ENCODE results near the gene CSRP2. TPM values are rescaled to one million over a fixed set of nuclear protein-coding genes. Genes with fewer than 3 reads are reported as not detected.

The CSRP2 gene
- total RNA-seq, 4 donors from 2014 or later: 5.0 to 28.6 (median 18.4) TPM

DNA sequence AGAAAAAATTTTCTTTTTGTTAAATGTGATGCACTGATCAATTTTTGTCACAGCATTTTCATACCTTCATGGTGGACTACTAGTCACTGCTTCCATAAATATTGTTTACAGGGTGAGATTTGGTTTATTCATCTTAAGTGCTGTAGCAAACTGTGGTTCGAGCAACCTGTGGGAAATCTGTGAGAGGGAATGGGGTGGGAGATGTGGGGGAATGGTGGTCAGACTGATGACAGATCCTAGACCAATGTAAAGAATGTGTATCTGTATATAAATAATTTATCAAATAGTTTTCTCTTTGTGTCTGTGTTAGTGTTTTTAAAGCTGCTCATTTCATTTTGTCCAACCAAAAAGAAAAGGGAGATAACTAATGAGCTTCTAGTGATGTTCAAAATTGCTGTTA, 26.7 kb downstream of the CSRP2 start:
- Histone ChIP-seq H3K36me3 (peaks cover 0 to 81% (median 0%) of the 10 kb centered on the region in 3 donors), H3K4me1 (no peaks in the 10 kb centered on the region), H3K27me3 (no peaks in the 10 kb centered on the region), H3K4me3 (no peak overlapping the region), H3K27ac (no peak overlapping the region), H3K9me3 (peaks cover 0 to 13% (median 5%) of the 10 kb centered on the region in 4 donors)
- TF ChIP-seq, protein P1, sequence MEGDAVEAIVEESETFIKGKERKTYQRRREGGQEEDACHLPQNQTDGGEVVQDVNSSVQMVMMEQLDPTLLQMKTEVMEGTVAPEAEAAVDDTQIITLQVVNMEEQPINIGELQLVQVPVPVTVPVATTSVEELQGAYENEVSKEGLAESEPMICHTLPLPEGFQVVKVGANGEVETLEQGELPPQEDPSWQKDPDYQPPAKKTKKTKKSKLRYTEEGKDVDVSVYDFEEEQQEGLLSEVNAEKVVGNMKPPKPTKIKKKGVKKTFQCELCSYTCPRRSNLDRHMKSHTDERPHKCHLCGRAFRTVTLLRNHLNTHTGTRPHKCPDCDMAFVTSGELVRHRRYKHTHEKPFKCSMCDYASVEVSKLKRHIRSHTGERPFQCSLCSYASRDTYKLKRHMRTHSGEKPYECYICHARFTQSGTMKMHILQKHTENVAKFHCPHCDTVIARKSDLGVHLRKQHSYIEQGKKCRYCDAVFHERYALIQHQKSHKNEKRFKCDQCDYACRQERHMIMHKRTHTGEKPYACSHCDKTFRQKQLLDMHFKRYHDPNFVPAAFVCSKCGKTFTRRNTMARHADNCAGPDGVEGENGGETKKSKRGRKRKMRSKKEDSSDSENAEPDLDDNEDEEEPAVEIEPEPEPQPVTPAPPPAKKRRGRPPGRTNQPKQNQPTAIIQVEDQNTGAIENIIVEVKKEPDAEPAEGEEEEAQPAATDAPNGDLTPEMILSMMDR (IDR thresholded peaks at IDR 0.05): no peak
- TF ChIP-seq EP300 (IDR thresholded peaks at IDR 0.05) (no peak), POLR2A (IDR thresholded peaks at IDR 0.05) (no peak)
- WGBS, 2 donors: 85 to 88% methylated on average over 1 of the region's 1 CpG
- DNase-seq (ENCODE audit: low spot score in 2 of 2): no peak

DNA sequence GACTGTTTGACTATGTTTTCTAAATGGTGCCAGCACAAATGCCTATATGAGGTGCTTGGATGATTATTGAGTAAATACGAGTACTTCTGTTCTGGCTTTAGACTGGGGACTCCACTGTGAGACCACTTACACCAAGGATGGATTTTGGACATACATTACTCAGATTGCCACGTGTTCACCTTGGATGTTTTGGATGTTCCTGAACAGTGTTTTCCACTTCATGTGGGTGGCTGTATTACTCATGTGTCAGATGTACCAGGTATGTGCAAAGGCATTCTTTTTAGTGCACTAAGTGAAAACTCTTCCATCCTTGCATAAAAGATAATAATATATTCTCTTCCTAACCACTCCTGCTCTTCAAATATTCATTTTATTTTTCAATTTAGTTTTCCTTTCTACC, 30.7 kb downstream of the CSRP2 start:
- no peaks in the 10 kb centered on the region for H3K9me3 ChIP-seq
- TF ChIP-seq POLR2A (IDR thresholded peaks at IDR 0.05): no peak
- TF ChIP-seq, protein P1 (IDR thresholded peaks at IDR 0.05): no peak
- TF ChIP-seq EP300 (IDR thresholded peaks at IDR 0.05): no peak
- 91 to 98% methylated on average over 2 of the region's 2 CpGs for WGBS, 2 donors
- no peaks in the 10 kb centered on the region for H3K27me3 ChIP-seq
- no peak overlapping the region for H3K27ac ChIP-seq
- no peak overlapping the region for H3K4me3 ChIP-seq
- H3K4me1 ChIP-seq: no peaks in the 10 kb centered on the region
- no peak for DNase-seq (ENCODE audit: low spot score in 2 of 2)
- peaks cover 0 to 63% (median 0%) of the 10 kb centered on the region in 3 donors for H3K36me3 ChIP-seq

DNA sequence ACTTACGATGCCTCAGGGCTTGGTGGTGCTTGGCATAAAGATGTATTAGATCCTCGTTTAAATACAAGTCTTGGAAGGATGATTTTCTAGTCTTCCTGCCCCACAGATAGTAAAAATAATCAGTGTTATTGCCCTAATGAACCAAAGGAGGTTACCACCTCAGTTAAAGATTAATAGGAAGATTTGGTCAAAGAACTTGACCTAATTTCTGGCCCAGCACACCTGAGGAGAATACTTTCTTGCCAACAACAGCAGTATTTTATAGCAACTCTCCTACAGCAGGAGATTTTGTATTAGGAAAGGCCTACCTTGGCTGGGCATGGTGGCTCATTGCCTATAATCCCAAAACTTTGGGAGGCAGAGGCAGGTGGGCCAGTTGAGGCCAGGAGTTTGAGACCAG, 31.6 kb downstream of the CSRP2 start:
- no peaks in the 10 kb centered on the region for H3K9me3 ChIP-seq
- no peaks in the 10 kb centered on the region for H3K27me3 ChIP-seq
- H3K4me3 ChIP-seq: no peak overlapping the region
- no peak for DNase-seq (ENCODE audit: low spot score in 2 of 2)
- no peaks in the 10 kb centered on the region for H3K4me1 ChIP-seq
- WGBS, 2 donors: 79 to 93% methylated on average over 2 of the region's 2 CpGs
- peaks cover 0 to 71% (median 0%) of the 10 kb centered on the region in 3 donors for H3K36me3 ChIP-seq
- TF ChIP-seq, protein P1 (IDR thresholded peaks at IDR 0.05): no peak
- no peak for TF ChIP-seq EP300 (IDR thresholded peaks at IDR 0.05)
- H3K27ac ChIP-seq: no peak overlapping the region

DNA sequence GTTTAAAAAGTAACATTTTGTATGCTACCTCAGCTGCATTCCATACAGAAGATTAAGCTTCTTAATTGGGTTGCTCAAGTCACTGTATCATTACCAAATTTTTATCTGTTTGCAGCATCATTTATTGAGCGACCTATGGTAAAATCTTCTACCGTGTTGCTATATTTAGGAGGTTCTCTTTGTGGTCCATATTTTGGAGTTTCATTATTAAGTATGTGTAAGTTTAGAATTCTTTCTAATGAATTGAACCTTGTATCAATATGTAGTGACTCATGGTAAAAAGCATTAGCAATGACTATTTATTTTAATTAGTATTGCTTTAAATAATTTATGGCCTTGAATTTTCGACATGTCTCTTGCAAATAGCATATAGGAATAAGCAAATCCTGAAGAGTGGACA, 42.2 kb downstream of the CSRP2 start:
- no peaks in the 10 kb centered on the region for H3K27me3 ChIP-seq
- 56 to 76% methylated on average over 3 of the region's 3 CpGs for WGBS, 2 donors
- no peak overlapping the region for H3K27ac ChIP-seq
- DNase-seq (ENCODE audit: low spot score in 2 of 2): no peak
- H3K36me3 ChIP-seq: peaks cover 0 to 31% (median 3%) of the 10 kb centered on the region in 3 donors
- H3K4me1 ChIP-seq: no peaks in the 10 kb centered on the region
- TF ChIP-seq, protein P1 (IDR thresholded peaks at IDR 0.05): no peak
- no peak for TF ChIP-seq EP300 (IDR thresholded peaks at IDR 0.05)
- no peak for TF ChIP-seq POLR2A (IDR thresholded peaks at IDR 0.05)
- H3K4me3 ChIP-seq: no peak overlapping the region
- peaks cover 0 to 10% (median 4%) of the 10 kb centered on the region in 4 donors for H3K9me3 ChIP-seq

DNA sequence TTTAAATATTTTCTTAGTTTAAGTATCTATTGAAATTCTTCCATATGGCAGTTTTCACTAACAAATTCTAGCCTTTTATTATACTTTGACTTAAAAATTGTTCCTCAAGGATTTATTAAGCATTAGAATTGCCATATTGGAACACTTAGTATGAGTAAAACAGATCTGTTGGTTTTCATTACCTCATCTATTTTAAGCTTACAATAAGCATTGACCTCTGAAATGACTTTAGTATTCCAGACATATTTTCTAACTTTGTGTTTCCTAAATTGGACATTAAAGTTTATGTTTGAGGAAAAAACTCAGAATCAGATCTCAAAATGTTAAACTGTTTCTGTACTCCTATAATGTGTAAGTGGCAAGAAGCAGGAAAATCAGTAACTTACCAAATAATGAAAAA, 48.4 kb downstream of the CSRP2 start:
- TF ChIP-seq EP300 (IDR thresholded peaks at IDR 0.05): no peak
- H3K4me3 ChIP-seq: no peak overlapping the region
- H3K27ac ChIP-seq: no peak overlapping the region
- no peak for DNase-seq (ENCODE audit: low spot score in 2 of 2)
- H3K27me3 ChIP-seq: no peaks in the 10 kb centered on the region
- peaks cover 0 to 13% (median 4%) of the 10 kb centered on the region in 4 donors for H3K9me3 ChIP-seq
- no peaks in the 10 kb centered on the region for H3K4me1 ChIP-seq
- H3K36me3 ChIP-seq: peaks cover 0 to 69% (median 0%) of the 10 kb centered on the region in 3 donors

All from tibial nerve (tissue), 4 donors.